ENCODE results near the gene FCHSD2. TPM values are rescaled to one million over a fixed set of nuclear protein-coding genes. Genes with fewer than 3 reads are reported as not detected.

The FCHSD2 gene
- total RNA-seq, 1 experiment from 2014 or later = 4.4 TPM

DNA sequence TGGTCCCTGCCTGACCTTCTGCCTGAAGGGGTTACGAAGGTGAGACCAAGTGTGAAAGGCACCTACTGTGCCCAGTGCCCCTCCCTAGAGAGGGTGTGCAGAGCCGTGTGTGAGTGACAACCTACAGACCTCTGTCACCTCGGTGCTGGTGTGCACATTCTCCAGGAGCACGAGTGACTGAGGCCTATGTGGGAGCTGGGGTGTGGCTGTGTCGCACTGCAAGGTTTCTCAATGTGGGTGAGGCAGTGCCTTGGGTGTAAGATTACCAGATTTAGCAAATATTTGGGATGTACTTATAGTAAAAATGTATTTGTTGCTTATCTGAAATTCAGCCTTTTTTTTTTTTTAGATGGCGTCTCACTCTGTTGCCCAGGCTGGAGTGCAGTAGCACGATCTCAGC is 353.9 kb downstream of the FCHSD2 start:
- no peak for DNase-seq (ENCODE audit: low read depth)
- in situ Hi-C loops (cut with HindIII; ENCODE audit: low pct_unique_long_range_greater_than_20kb, low sequenced_read_pairs) = no loop called here

DNA sequence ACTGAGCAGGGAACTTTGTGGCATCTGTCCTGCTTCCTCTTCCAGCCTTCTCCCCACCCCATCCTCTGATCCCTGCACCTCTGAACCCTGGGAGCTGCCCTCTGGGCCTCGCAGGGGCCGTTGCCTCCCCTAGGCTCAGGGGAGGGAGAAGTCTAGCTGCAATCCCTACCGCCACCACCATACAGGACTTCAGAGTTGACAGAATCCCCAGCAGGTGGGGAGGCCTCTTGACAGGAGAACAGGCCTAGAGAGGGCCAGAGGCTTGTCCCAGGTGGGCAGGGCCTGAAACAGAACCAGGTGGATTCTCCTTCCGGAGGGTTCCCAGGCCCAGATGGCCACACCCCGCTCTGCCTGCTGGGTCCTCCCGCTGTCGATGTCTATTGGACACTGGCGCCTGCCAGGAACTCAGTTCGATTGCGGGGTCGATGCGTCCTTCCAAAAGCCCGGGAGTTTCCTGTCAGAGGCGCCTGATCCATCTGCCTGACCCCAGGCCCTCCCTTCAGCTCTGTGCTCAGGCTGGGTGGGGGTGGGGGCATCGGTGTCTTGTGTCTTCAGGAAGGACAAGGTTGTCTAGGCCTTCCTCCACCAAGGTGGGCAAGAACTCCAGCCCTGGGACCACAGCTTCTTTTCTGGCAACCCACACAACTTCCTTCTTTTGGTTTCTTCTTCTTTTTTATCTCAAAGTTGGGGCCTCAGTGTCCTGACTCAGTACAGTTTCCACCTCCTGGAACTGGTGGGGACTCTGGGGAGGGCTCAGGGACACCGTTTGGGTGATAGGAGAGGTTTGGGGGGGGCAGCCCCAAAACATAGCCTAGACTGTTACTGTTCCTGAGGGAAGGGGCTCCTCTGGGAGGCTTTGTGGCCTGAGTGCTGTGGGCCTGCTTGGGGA is 354.7 kb downstream of the FCHSD2 start:
- in situ Hi-C loops (cut with HindIII; ENCODE audit: low pct_unique_long_range_greater_than_20kb, low sequenced_read_pairs) = no loop called here
- no peak for DNase-seq (ENCODE audit: low read depth)

Other genes starting within 250 kb of the FCHSD2 start
- 0.47 TPM in 1 of 2 replicates, not detected in the other for gene P2RY2, start 76.0 kb upstream of the FCHSD2 start, total RNA-seq (2014; rRNA removed; shearing (Covaris generic); ENCODE audit: low replicate concordance)
- 0.41 TPM in 1 of 2 replicates, not detected in the other for gene P2RY6, start 130.0 kb upstream of the FCHSD2 start, total RNA-seq (2014; rRNA removed; shearing (Covaris generic); ENCODE audit: low replicate concordance)
- gene ARHGEF17, start 166.0 kb upstream of the FCHSD2 start, total RNA-seq (2014; rRNA removed; shearing (Covaris generic); ENCODE audit: low replicate concordance) = 3.9 and 6.0 TPM in 2 replicates
- gene RELT, start 234.1 kb upstream of the FCHSD2 start, total RNA-seq (2014; rRNA removed; shearing (Covaris generic); ENCODE audit: low replicate concordance) = 2.5 and 3.8 TPM in 2 replicates